ENCODE measurements around the gene GPR162.

Gene GPR162

DNA sequence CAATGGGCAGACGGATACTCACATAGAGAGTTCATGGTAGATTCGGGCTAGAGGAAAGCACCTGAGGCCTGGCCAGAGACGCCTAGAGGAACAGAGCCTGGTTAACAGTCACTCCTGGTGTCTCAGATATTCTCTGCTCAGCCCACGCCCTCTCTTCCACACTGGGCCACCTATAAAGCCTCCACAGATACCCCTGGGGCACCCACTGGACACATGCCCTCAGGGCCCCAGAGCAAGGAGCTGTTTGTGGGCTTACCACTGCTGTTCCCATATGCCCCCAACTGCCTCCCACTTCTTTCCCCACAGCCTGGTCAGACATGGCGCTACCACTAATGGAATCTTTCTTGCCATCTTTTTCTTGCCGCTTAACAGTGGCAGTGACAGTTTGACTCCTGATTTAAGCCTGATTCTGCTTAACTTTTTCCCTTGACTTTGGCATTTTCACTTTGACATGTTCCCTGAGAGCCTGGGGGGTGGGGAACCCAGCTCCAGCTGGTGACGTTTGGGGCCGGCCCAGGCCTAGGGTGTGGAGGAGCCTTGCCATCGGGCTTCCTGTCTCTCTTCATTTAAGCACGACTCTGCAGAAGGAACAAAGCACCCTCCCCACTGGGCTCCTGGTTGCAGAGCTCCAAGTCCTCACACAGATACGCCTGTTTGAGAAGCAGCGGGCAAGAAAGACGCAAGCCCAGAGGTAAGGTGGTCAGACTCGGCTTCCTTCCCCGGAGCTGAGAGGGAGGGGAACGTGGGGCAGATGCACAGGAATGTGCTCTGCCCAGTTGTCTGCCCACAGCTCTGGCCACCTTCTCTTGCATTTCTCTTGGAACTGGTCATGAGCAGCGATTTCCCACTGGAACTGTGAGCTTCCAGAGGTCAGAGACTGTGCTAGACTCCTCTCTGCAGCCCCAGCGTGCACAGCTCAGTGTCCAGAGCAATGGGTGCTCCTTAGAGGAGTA is 32.4 kb upstream of the GPR162 start, which contains the start of gene CD4:
CD4 (plus strand) TSS at position 557 of the 953 bp plus-strand sequence. CDS start 10,611 bp downstream, outside the sequence.
- no peak for DNase-seq

- no peak for DNase-seq
Observed at GRCh38 chr12:6790496-6791150, 31.0 kb upstream of the GPR162 start.

- DNase-seq = no peak
Observed at GRCh38 chr12:6791931-6792520, 29.6 kb upstream of the GPR162 start.

- DNase-seq = no peak
Observed at GRCh38 chr12:6792522-6793201, 29.0 kb upstream of the GPR162 start.

DNA sequence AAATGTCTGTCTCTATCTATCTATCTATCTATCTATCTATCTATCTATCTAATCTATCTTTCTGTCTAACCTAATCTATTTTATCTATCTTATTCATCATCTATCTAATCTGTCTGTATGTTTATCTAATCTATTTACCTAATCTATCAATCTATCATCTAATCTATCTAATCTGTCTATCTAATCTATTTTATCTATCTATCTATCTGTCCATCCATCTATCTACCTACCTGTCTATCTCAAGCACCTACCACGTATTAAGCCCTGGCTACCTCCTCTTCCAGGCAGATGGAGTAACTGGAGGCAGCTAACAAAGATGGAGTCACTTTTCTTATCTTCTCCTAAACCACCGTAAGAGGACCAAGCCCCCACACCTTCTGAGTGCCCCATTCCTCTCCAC is 26.5 kb upstream of the GPR162 start:
- no peak for DNase-seq

- DNase-seq = no peak
Observed at GRCh38 chr12:6796576-6796975, 25.0 kb upstream of the GPR162 start.

GRCh38 chr12:6799147-6799546 is 22.5 kb upstream of the GPR162 start:
- DNase-seq = no peak

GRCh38 chr12:6807170-6807569 is 14.5 kb upstream of the GPR162 start:
- DNase-seq = no peak

- DNase-seq = no peak
Observed at GRCh38 chr12:6809056-6809455, 12.6 kb upstream of the GPR162 start.

DNA sequence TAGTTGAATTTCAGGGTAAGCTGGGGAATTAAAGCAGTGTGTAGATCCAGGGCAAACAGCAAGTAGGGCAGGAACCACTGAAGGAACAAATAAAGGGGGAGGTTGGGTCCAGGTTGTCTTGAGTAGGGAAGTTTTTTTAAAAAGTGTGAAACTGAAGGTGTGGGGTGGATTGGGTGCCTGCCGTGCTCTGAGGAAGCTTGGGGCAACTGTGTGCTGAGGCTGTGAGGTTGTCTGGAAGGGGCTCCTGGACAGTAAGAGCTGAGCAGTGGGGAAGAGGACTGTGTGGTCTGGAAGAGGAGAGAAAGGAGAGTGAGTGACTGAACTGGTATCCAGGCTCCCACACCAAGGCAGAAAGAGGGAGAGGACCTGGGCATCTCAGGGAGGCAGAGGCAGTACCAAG is 10.9 kb upstream of the GPR162 start:
- no peak for DNase-seq

- DNase-seq = no peak
Observed at GRCh38 chr12:6813363-6813762, 8.3 kb upstream of the GPR162 start.

DNA sequence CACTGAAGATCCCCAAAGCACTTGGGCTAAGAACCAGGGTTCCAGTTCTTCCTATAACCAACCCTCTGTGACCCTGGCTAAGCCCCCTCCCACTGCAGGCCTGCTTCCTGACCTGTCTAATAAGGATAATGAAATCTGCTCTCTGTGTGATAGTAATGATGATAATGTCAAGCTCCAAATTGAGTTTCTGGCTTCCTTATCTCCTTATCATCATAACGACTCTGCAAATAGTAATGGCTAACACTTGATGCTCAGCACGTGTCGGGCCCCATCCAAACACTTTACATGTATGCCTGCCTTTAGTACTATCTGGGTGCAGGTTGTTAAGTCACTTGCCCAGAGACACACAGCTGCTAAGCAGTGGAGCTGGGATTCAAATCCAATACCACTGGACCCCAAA is 5.0 kb upstream of the GPR162 start:
- no peak for DNase-seq

- DNase-seq = no peak
Observed at GRCh38 chr12:6817098-6817497, 4.5 kb upstream of the GPR162 start.

DNA sequence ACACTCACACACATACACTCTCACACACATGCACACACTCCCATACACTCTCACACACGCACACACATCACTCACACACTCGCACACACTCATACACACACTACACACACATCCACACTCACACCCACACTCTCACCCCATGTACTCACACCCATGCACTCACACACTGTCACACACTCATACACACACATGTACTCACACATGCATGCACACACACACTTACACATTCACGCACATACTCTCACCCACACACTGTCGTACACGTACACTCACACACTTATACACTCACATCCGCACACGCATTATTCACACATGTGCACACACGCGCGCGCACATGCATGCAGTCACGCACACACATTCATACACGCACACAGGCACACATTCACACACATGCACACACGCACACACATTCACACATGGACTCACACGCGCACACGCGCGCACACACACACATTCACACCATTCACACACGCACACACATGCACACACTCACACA is 3.9 kb upstream of the GPR162 start:
- DNase-seq = no peak

DNA sequence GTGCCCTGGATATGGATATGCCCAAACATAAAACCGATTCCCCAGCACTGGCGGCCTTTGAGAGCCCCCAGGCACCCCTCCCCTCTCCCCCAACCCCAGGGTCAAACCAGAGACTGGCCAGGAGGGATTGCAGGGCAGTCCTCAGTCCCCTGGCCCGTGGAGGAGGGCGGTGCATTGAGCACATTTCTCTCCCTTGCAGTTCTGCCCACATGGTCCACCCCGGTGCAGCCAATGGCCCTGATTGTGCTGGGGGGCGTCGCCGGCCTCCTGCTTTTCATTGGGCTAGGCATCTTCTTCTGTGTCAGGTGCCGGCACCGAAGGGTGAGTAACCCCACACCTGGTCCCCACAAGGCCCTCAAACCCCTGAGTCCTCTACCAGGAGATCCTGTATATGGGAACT is 3.4 kb upstream of the GPR162 start:
- no peak for DNase-seq

DNA sequence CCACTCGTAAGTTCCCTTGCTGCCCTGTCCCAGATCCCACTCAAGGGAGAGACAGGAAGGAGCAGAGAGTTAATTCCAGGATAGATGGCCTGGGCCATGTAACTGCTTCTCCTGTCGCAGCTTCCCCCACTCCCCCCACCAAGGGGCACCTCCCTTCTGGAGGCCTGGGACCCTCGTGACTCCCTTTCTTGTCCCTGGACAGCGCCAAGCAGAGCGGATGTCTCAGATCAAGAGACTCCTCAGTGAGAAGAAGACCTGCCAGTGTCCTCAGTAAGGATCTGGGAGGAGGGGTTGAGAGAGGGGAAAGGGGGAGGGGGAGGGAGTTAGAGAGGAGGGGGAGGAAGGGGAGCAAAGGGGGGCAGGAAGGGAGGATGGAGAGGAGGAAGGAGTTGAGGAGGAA is 3.0 kb upstream of the GPR162 start:
- no peak for DNase-seq

- no peak for DNase-seq
Observed at GRCh38 chr12:6819106-6820030, 2.3 kb upstream of the GPR162 start.

- DNase-seq = no peak
Observed at GRCh38 chr12:6820166-6820565, 1.5 kb upstream of the GPR162 start.

GRCh38 chr12:6822426-6823135 is 960 bp downstream of the GPR162 start:
- no peak for DNase-seq

GRCh38 chr12:6823182-6824084 is 1.8 kb downstream of the GPR162 start:
- no peak for DNase-seq

All from effector CD8-positive, alpha-beta T cell (primary cell).